Breast epithelium (tissue), 3 donors: ENCODE data around the gene CNTNAP5.

Experiments used
- POLR2A ChIP-seq: fragments of 450-650 bp; IDR thresholded peaks from one replicate; pipeline ENCODE4 v1.6.1; 2016; ENCODE audit warnings: antibody characterized with exemption, mild to moderate bottlenecking, moderate library complexity
- POLR2AphosphoS5 ChIP-seq, 3 donors: sonication (generic); formaldehyde crosslinking; IDR thresholded peaks; one replicate each; pipeline ENCODE4 v1.6.1; 2017; ENCODE audit warnings: antibody characterized with exemption in 3 of 3
- TF ChIP-seq, protein P1 (sequence below), 3 donors: fragments of 450-650 bp; IDR thresholded peaks; one replicate each; pipeline ENCODE4 v1.5.1; 2016 to 2017; ENCODE audit warnings: antibody characterized with exemption in 3 of 3, mild to moderate bottlenecking in 3 of 3, moderate library complexity in 3 of 3

DNA sequence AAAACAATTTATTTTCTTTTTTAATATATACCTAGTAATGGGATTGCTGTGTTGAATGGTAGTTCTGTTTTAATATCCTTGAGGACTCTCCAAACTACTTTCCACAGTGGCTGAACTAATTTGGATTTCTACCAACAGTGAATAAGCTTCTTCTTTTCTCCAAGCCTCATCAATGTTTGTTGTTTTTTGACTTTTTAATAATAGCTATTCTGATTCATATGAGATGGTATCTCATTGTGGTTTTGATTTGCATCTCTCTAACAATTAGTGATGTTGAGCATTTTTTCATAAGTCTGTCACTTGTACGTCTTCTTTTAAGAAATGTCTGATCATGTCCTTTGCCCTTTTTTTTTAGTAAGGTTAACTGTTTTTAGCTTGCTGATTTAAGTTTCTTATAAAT lies 863.3 kb downstream of the CNTNAP5 start:
- TF ChIP-seq, protein P1, sequence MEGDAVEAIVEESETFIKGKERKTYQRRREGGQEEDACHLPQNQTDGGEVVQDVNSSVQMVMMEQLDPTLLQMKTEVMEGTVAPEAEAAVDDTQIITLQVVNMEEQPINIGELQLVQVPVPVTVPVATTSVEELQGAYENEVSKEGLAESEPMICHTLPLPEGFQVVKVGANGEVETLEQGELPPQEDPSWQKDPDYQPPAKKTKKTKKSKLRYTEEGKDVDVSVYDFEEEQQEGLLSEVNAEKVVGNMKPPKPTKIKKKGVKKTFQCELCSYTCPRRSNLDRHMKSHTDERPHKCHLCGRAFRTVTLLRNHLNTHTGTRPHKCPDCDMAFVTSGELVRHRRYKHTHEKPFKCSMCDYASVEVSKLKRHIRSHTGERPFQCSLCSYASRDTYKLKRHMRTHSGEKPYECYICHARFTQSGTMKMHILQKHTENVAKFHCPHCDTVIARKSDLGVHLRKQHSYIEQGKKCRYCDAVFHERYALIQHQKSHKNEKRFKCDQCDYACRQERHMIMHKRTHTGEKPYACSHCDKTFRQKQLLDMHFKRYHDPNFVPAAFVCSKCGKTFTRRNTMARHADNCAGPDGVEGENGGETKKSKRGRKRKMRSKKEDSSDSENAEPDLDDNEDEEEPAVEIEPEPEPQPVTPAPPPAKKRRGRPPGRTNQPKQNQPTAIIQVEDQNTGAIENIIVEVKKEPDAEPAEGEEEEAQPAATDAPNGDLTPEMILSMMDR (IDR thresholded peaks at IDR 0.05), result no peak
- no peak for TF ChIP-seq POLR2A
- TF ChIP-seq POLR2AphosphoS5 (IDR thresholded peaks at IDR 0.05), result no peak
